22Rv1 (cell line): ENCODE data around the gene HSD11B1L.

ENCODE experiments used
- ZFX ChIP-seq: fragments of 450-650 bp; IDR thresholded peaks from 2 replicates; pipeline ENCODE4 v1.6.1; 2017; ENCODE audit warnings: antibody characterized with exemption, borderline replicate concordance
- TF ChIP-seq, protein P1 (sequence below): fragments of 450-650 bp; IDR thresholded peaks from 2 replicates; pipeline ENCODE4 v1.5.1; 2017; ENCODE audit warnings: mild to moderate bottlenecking

DNA sequence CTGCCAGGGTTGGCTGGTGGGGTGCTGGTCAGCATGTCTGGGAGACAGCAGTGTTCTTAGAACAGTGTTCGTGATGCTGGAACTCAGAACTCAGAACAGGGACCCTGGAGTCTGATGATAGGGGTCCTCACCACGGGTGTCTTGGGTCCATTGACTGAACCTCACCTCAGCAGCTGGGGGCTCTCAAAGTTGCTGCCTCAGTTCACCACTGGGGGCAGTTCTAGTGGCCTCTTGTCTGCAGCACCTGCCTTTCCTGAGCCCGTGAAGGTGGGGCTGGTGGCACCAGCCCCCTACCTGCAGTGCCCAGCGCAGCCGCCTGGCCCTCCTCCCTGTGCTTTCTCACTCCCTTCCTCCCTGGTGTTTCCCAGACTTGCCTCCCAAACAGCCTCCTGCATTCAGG lies 29.5 kb upstream of the HSD11B1L start:
- TF ChIP-seq, protein P1, sequence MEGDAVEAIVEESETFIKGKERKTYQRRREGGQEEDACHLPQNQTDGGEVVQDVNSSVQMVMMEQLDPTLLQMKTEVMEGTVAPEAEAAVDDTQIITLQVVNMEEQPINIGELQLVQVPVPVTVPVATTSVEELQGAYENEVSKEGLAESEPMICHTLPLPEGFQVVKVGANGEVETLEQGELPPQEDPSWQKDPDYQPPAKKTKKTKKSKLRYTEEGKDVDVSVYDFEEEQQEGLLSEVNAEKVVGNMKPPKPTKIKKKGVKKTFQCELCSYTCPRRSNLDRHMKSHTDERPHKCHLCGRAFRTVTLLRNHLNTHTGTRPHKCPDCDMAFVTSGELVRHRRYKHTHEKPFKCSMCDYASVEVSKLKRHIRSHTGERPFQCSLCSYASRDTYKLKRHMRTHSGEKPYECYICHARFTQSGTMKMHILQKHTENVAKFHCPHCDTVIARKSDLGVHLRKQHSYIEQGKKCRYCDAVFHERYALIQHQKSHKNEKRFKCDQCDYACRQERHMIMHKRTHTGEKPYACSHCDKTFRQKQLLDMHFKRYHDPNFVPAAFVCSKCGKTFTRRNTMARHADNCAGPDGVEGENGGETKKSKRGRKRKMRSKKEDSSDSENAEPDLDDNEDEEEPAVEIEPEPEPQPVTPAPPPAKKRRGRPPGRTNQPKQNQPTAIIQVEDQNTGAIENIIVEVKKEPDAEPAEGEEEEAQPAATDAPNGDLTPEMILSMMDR, result no peak
- TF ChIP-seq ZFX, result no peak
